ENCODE data around the gene ZNF140.
A peak's percentile ranks its signal among the peaks of the same experiment; 100 is the strongest.

Gene ZNF140

GRCh38 chr12:133080368-133081158 is at the start of gene ZNF140:
TSS of gene ZNF140 (plus strand) at chr12:133080923. CDS start at chr12:133081321, 398 bp downstream.
- peak; percentile 89 for DNase-seq (ENCODE audit: low spot score)

- DNase-seq (ENCODE audit: low spot score): peak; percentile 97
Measured at GRCh38 chr12:133037207-133038005, 43.3 kb upstream of the ZNF140 start, which contains the start of gene ZNF84. TSS of gene ZNF84 (plus strand) at chr12:133037509. CDS start at chr12:133041468, 3,959 bp downstream.

- DNase-seq (ENCODE audit: low spot score): no peak
Measured at GRCh38 chr12:133038118-133038709, 42.5 kb upstream of the ZNF140 start.

GRCh38 chr12:133046698-133047097 is 34.0 kb upstream of the ZNF140 start:
- DNase-seq (ENCODE audit: low spot score): no peak

- DNase-seq (ENCODE audit: low spot score): no peak
Measured at GRCh38 chr12:133057446-133057845, 23.3 kb upstream of the ZNF140 start.

- DNase-seq (ENCODE audit: low spot score): no peak
Measured at GRCh38 chr12:133058203-133059113, 22.3 kb upstream of the ZNF140 start.

- DNase-seq (ENCODE audit: low spot score): no peak
Measured at GRCh38 chr12:133061954-133062353, 18.8 kb upstream of the ZNF140 start.

GRCh38 chr12:133063556-133063955 is 17.2 kb upstream of the ZNF140 start:
- no peak for DNase-seq (ENCODE audit: low spot score)

GRCh38 chr12:133073836-133074235 is 6.9 kb upstream of the ZNF140 start:
- no peak for DNase-seq (ENCODE audit: low spot score)

GRCh38 chr12:133080026-133080367 is 726 bp upstream of the ZNF140 start:
- peak; percentile 87 for DNase-seq (ENCODE audit: low spot score)

GRCh38 chr12:133081159-133081780 is 547 bp downstream of the ZNF140 start:
- DNase-seq (ENCODE audit: low spot score): no peak

GRCh38 chr12:133083345-133083744 is 2.6 kb downstream of the ZNF140 start:
- DNase-seq (ENCODE audit: low spot score): no peak

- DNase-seq (ENCODE audit: low spot score): no peak
Measured at GRCh38 chr12:133105620-133106019, 24.9 kb downstream of the ZNF140 start.

GRCh38 chr12:133106253-133106652 is 25.5 kb downstream of the ZNF140 start:
- no peak for DNase-seq (ENCODE audit: low spot score)

GRCh38 chr12:133107121-133107520 is 26.4 kb downstream of the ZNF140 start:
- DNase-seq (ENCODE audit: low spot score): no peak

GRCh38 chr12:133108150-133108549 is 27.4 kb downstream of the ZNF140 start:
- DNase-seq (ENCODE audit: low spot score): no peak

- DNase-seq (ENCODE audit: low spot score): no peak
Measured at GRCh38 chr12:133120385-133121191, 39.9 kb downstream of the ZNF140 start.

- DNase-seq (ENCODE audit: low spot score): no peak
Measured at GRCh38 chr12:133124674-133125073, 44.0 kb downstream of the ZNF140 start.

- no peak for DNase-seq (ENCODE audit: low spot score)
Measured at GRCh38 chr12:133129368-133130037, 48.8 kb downstream of the ZNF140 start.
